ENCODE data around the gene DUSP10. TPM values are rescaled to one million over a fixed set of nuclear protein-coding genes. Genes with fewer than 3 reads are reported as not detected.

Gene DUSP10
- total RNA-seq, 2 donors from 2014 or later, result 8.2 to 11.7 TPM

- Mint-ChIP-seq H3K36me3 (ENCODE audit: low read depth) (peaks cover 51% of the 10 kb centered on the region), H3K9me3 (no peaks in the 10 kb centered on the region), H3K27ac (no peak overlapping the region), H3K27me3 (no peaks in the 10 kb centered on the region), H3K4me1 (peaks cover 9% of the 10 kb centered on the region), H3K4me3 (no peak overlapping the region)
- ATAC-seq (replicated peaks), result no peak
These were observed 37.6 kb downstream of the DUSP10 start for GRCh38 chr1:221704306-221704705.

- Mint-ChIP-seq H3K4me1 (no peaks in the 10 kb centered on the region), H3K9me3 (no peaks in the 10 kb centered on the region), H3K27me3 (no peaks in the 10 kb centered on the region), H3K4me3 (no peak overlapping the region), H3K36me3 (ENCODE audit: low read depth) (peaks cover 46% of the 10 kb centered on the region), H3K27ac (no peak overlapping the region)
- ATAC-seq (replicated peaks), result no peak
These were observed 40.2 kb downstream of the DUSP10 start for GRCh38 chr1:221701570-221702186.

- Mint-ChIP-seq H3K4me1 (no peaks in the 10 kb centered on the region), H3K4me3 (no peak overlapping the region), H3K36me3 (ENCODE audit: low read depth) (peaks cover 44% of the 10 kb centered on the region), H3K27me3 (no peaks in the 10 kb centered on the region), H3K27ac (no peak overlapping the region), H3K9me3 (no peaks in the 10 kb centered on the region)
- no peak for ATAC-seq (replicated peaks)
These were observed 40.9 kb downstream of the DUSP10 start for GRCh38 chr1:221700948-221701347.

- no peak overlapping the region for H3K4me3 Mint-ChIP-seq
- H3K4me1 Mint-ChIP-seq, result no peaks in the 10 kb centered on the region
- H3K9me3 Mint-ChIP-seq, result no peaks in the 10 kb centered on the region
- no peak for ATAC-seq (replicated peaks)
- H3K27me3 Mint-ChIP-seq, result no peaks in the 10 kb centered on the region
- no peak overlapping the region for H3K27ac Mint-ChIP-seq
- peaks cover 40% of the 10 kb centered on the region for H3K36me3 Mint-ChIP-seq (ENCODE audit: low read depth)
These were observed 41.4 kb downstream of the DUSP10 start for GRCh38 chr1:221700536-221700935.

GRCh38 chr1:221699978-221700519 is 41.8 kb downstream of the DUSP10 start:
- Mint-ChIP-seq H3K27me3 (no peaks in the 10 kb centered on the region), H3K9me3 (no peaks in the 10 kb centered on the region), H3K4me1 (no peaks in the 10 kb centered on the region), H3K27ac (no peak overlapping the region), H3K4me3 (no peak overlapping the region), H3K36me3 (ENCODE audit: low read depth) (peaks cover 35% of the 10 kb centered on the region)
- ATAC-seq (replicated peaks), result no peak

GRCh38 chr1:221699577-221699976 is 42.3 kb downstream of the DUSP10 start:
- Mint-ChIP-seq H3K27me3 (no peaks in the 10 kb centered on the region), H3K27ac (no peak overlapping the region)

GRCh38 chr1:221698579-221699349 is 43.1 kb downstream of the DUSP10 start:
- no peak overlapping the region for H3K4me3 Mint-ChIP-seq
- H3K9me3 Mint-ChIP-seq, result no peaks in the 10 kb centered on the region
- no peaks in the 10 kb centered on the region for H3K27me3 Mint-ChIP-seq
- H3K27ac Mint-ChIP-seq, result no peak overlapping the region
- H3K4me1 Mint-ChIP-seq, result no peaks in the 10 kb centered on the region
- ATAC-seq (replicated peaks), result no peak
- peaks cover 23% of the 10 kb centered on the region for H3K36me3 Mint-ChIP-seq (ENCODE audit: low read depth)

More at GRCh38 chr1:221699577-221699976, 42.3 kb downstream of the DUSP10 start:
- Mint-ChIP-seq H3K9me3 (no peaks in the 10 kb centered on the region), H3K36me3 (ENCODE audit: low read depth) (peaks cover 31% of the 10 kb centered on the region), H3K4me3 (no peak overlapping the region), H3K4me1 (no peaks in the 10 kb centered on the region)
- no peak for ATAC-seq (replicated peaks)

GRCh38 chr1:221697923-221698425 is 43.9 kb downstream of the DUSP10 start:
- H3K4me3 Mint-ChIP-seq, result no peak overlapping the region
- no peak for ATAC-seq (replicated peaks)
- no peak overlapping the region for H3K27ac Mint-ChIP-seq
- H3K9me3 Mint-ChIP-seq, result peaks cover 3% of the 10 kb centered on the region
- no peaks in the 10 kb centered on the region for H3K27me3 Mint-ChIP-seq
- peaks cover 16% of the 10 kb centered on the region for H3K36me3 Mint-ChIP-seq (ENCODE audit: low read depth)
- no peaks in the 10 kb centered on the region for H3K4me1 Mint-ChIP-seq

- Mint-ChIP-seq H3K36me3 (ENCODE audit: low read depth) (peaks cover 8% of the 10 kb centered on the region), H3K4me3 (no peak overlapping the region), H3K27me3 (no peaks in the 10 kb centered on the region), H3K4me1 (no peaks in the 10 kb centered on the region), H3K27ac (no peak overlapping the region), H3K9me3 (peaks cover 3% of the 10 kb centered on the region)
- ATAC-seq (replicated peaks), result no peak
These were observed 45.0 kb downstream of the DUSP10 start for GRCh38 chr1:221696718-221697461.

- Mint-ChIP-seq H3K4me3 (no peak overlapping the region), H3K27me3 (no peaks in the 10 kb centered on the region), H3K4me1 (no peaks in the 10 kb centered on the region), H3K27ac (no peak overlapping the region), H3K9me3 (peaks cover 3% of the 10 kb centered on the region), H3K36me3 (ENCODE audit: low read depth) (no peaks in the 10 kb centered on the region)
- no peak for ATAC-seq (replicated peaks)
These were observed 45.9 kb downstream of the DUSP10 start for GRCh38 chr1:221696027-221696426.

GRCh38 chr1:221695301-221695700 is 46.6 kb downstream of the DUSP10 start:
- ATAC-seq (replicated peaks), result no peak
- Mint-ChIP-seq H3K36me3 (ENCODE audit: low read depth) (no peaks in the 10 kb centered on the region), H3K9me3 (peaks cover 3% of the 10 kb centered on the region), H3K4me3 (no peak overlapping the region), H3K4me1 (no peaks in the 10 kb centered on the region), H3K27ac (no peak overlapping the region), H3K27me3 (no peaks in the 10 kb centered on the region)

GRCh38 chr1:221694109-221694508 is 47.8 kb downstream of the DUSP10 start:
- Mint-ChIP-seq H3K27ac (no peak overlapping the region), H3K9me3 (peaks cover 3% of the 10 kb centered on the region), H3K36me3 (ENCODE audit: low read depth) (no peaks in the 10 kb centered on the region), H3K4me3 (no peak overlapping the region), H3K27me3 (no peaks in the 10 kb centered on the region), H3K4me1 (no peaks in the 10 kb centered on the region)
- no peak for ATAC-seq (replicated peaks)

GRCh38 chr1:221693087-221693486 is 48.8 kb downstream of the DUSP10 start:
- H3K4me1 Mint-ChIP-seq, result no peaks in the 10 kb centered on the region
- peaks cover 3% of the 10 kb centered on the region for H3K9me3 Mint-ChIP-seq
- no peak overlapping the region for H3K4me3 Mint-ChIP-seq
- H3K27ac Mint-ChIP-seq, result no peak overlapping the region
- ATAC-seq (replicated peaks), result no peak
- H3K36me3 Mint-ChIP-seq (ENCODE audit: low read depth), result no peaks in the 10 kb centered on the region
- H3K27me3 Mint-ChIP-seq, result no peaks in the 10 kb centered on the region

- Mint-ChIP-seq H3K36me3 (ENCODE audit: low read depth) (no peaks in the 10 kb centered on the region), H3K4me3 (no peak overlapping the region), H3K9me3 (peaks cover 3% of the 10 kb centered on the region), H3K27ac (no peak overlapping the region), H3K27me3 (no peaks in the 10 kb centered on the region), H3K4me1 (no peaks in the 10 kb centered on the region)
- peak; percentile 71 for ATAC-seq (replicated peaks)
These were observed 49.2 kb downstream of the DUSP10 start for GRCh38 chr1:221692643-221693042.

Data from activated T-helper 17 cell treated with anti-CD3 and anti-CD28 coated beads, Interleukin-2, amount 50 U/mL, for 72 hours (primary cell).